ENCODE data around the gene ERCC6. TPM values are rescaled to one million over a fixed set of nuclear protein-coding genes. Genes with fewer than 3 reads are reported as not detected.

Gene ERCC6
- 38.0 and 42.9 TPM in 2 replicates for total RNA-seq

DNA sequence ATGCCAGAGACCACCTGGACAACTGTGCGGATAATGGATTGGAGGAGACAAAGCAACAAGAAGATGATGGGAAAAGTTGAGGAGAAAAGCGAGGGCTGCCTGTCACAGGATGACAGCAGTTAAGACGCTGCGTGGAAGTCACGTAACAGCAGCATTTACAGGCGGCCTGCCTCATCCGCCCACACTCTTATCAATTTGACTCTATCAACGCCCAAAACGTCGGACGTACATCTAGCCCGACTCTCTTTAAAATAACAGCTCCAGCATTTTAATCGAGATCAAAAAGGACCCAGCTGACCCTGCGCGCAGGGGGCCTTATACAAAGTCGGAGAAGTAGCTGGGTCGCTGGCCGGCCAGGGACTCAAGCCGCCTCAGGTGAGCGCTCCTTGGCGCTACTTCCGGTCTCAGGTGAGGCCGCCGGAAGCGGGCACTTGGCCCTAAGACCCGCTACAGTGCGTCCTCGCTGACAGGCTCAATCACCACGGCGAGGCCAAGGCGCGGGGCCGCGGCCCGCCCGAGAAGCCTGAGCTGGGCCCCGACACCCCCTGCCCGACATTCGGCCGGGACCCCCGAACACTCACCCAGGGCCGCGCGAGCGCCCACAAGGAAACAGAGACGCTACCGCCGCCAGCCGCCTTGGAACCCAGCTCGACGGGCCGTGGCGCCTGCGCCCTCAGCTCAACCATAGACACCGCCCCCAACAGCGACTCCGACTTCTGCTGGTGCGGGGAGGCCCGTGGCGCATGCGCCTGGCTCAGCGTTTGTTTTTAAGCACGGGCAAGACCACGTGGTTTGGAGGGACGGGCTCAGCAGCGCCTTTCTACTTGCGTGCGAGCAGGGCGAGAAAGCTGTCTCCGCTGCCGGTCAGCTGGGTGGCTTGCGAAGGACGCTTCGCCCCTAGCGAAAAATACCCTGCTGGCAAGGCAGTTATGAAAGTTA is at the start of gene ERCC6:
ERCC6 (minus strand) TSS at position 741 of the 939 bp plus-strand sequence.

Other genes starting within 250 kb of the ERCC6 start
- not detected in 2 replicates for gene C10orf71, start 240.0 kb downstream of the ERCC6 start, total RNA-seq
- not detected in 2 replicates for gene DRGX, start 143.0 kb downstream of the ERCC6 start, total RNA-seq
- not detected in 2 replicates for gene SLC18A3, start 71.2 kb upstream of the ERCC6 start, total RNA-seq
- not detected in 2 replicates for gene CHAT, start 74.9 kb upstream of the ERCC6 start, total RNA-seq
- gene C10orf53, start 140.5 kb upstream of the ERCC6 start, total RNA-seq, result not detected in 2 replicates
- gene OGDHL, start 223.2 kb upstream of the ERCC6 start, total RNA-seq, result 0.14 and 0.59 TPM in 2 replicates

All from smooth muscle cell of the umbilical artery (primary cell).